GM12892 (cell line): ENCODE results near the gene GRSF1.

Experiments used
- POLR2A ChIP-seq: IDR thresholded peaks from 2 replicates; pipeline ENCODE4 v1.6.1; 2011; ENCODE audit warnings: low read depth, low read length, control low read depth
- POLR2AphosphoS5 ChIP-seq: IDR thresholded peaks from 2 replicates; pipeline ENCODE4 v1.6.1; 2011; ENCODE audit warnings: low read depth, low read length, control low read depth

DNA sequence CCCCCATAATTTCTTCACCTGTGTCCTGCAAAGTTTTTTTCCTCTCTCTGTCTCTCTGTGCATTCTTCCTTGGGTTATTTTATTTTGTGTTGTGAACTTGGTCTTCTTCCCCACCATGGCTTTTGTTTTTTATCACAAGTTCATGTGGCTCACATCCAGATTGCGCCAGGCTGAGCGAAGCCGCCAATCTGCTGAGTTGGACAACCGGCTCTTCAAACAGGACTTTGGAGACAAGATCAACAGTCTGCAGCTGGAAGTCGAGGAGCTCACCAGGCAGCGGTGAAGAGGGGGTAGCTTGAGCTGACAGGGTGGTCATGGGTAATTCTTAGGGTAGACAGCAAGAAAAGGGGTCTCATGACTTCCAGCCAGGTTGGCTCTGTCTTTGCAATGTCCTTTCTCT lies 46.1 kb downstream of the GRSF1 start:
- TF ChIP-seq POLR2AphosphoS5 (no peak), POLR2A (no peak)
